ENCODE data around the gene GJD3.

The GJD3 gene

DNA sequence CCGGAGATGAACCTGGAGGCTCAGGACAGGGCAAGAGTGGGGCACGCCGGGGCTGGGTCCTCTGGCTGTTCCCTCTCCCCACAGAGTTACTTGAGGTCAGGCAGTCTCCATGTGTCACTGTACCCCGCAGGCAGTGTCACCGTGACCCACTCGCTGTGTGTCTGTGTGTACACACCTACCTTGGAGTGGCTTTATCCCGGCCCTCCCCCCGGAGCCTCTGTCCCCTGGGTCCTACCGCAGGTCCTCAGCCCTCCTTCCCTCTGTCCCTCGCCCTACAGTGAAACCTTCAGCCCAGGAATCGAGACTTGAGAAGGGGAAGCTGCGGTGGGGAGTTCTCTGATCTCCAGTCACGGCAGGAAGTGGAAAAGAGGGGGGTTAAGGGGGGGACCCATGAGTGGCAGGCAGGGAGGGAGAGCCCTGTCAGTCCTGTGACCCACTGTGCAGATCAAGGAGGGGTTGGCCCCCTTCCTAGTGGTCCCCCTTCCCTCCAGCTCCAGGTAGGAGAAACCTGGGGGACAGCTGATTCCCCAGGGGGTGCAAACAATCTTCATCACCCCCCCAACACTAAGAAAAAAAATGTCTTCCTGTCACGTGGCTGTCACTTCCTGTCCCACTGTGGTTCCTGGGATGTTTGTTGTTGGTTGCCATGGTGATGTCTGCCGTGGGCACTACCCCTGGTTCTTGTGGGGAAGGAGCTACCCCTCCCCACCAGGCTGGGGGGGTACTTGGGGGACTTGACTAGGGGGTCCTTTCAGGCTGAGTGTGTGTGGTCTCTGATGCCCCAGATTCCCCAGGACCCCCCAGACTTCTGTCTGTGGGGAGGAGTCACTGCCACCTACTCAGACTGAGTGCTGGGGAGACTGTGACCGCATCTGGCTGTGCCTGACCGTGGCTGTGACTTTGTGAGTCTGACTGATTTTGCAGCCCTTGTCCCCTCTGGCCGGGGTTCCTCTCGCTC, 41.9 kb downstream of the GJD3 start:
- TF ChIP-seq SIN3A (IDR thresholded peaks at IDR 0.05; ENCODE audit: borderline replicate concordance, insufficient read depth, low read length) (peak; percentile 84; the same call in 1 of the 2 replicates), POLR2AphosphoS5 (IDR thresholded peaks at IDR 0.05; ENCODE audit: low read depth, low read length) (no peak)

DNA sequence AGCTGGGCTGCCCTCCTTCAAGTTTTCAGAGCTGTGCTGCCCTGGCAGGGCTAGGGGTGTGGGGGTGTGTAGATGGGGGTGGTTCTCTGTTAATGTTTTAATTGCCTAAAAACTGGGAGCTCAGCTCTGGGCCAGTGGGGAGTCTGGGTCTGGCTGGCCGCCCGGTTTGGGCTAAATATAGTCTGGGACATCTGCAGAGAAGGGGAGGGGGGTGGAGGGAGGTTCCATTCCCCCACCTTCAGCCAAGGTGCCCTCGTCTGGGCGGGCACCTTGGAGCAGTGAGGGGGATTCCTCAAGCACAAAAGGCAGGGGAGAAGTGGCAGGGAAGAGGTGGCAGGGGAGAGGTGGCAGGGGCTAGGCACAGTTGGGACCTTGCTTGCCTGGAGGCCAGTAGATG, 42.6 kb downstream of the GJD3 start:
- TF ChIP-seq, protein P1, sequence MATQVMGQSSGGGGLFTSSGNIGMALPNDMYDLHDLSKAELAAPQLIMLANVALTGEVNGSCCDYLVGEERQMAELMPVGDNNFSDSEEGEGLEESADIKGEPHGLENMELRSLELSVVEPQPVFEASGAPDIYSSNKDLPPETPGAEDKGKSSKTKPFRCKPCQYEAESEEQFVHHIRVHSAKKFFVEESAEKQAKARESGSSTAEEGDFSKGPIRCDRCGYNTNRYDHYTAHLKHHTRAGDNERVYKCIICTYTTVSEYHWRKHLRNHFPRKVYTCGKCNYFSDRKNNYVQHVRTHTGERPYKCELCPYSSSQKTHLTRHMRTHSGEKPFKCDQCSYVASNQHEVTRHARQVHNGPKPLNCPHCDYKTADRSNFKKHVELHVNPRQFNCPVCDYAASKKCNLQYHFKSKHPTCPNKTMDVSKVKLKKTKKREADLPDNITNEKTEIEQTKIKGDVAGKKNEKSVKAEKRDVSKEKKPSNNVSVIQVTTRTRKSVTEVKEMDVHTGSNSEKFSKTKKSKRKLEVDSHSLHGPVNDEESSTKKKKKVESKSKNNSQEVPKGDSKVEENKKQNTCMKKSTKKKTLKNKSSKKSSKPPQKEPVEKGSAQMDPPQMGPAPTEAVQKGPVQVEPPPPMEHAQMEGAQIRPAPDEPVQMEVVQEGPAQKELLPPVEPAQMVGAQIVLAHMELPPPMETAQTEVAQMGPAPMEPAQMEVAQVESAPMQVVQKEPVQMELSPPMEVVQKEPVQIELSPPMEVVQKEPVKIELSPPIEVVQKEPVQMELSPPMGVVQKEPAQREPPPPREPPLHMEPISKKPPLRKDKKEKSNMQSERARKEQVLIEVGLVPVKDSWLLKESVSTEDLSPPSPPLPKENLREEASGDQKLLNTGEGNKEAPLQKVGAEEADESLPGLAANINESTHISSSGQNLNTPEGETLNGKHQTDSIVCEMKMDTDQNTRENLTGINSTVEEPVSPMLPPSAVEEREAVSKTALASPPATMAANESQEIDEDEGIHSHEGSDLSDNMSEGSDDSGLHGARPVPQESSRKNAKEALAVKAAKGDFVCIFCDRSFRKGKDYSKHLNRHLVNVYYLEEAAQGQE (IDR thresholded peaks at IDR 0.05; ENCODE audit: insufficient read depth in 1 of 2, low read depth in 2 of 2, low read length in 2 of 2): no peak
- TF ChIP-seq TAF1 (IDR thresholded peaks at IDR 0.05; ENCODE audit: borderline replicate concordance, insufficient read depth, low read length) (no peak), SIN3A (IDR thresholded peaks at IDR 0.05; ENCODE audit: borderline replicate concordance, insufficient read depth, low read length) (no peak), FOXP2 (optimal IDR thresholded peaks at IDR 0.05; ENCODE audit: borderline replicate concordance, extremely low read depth, extremely low read length, insufficient read depth) (no peak), POLR2AphosphoS5 (IDR thresholded peaks at IDR 0.05; ENCODE audit: low read depth, low read length) (no peak)

DNA sequence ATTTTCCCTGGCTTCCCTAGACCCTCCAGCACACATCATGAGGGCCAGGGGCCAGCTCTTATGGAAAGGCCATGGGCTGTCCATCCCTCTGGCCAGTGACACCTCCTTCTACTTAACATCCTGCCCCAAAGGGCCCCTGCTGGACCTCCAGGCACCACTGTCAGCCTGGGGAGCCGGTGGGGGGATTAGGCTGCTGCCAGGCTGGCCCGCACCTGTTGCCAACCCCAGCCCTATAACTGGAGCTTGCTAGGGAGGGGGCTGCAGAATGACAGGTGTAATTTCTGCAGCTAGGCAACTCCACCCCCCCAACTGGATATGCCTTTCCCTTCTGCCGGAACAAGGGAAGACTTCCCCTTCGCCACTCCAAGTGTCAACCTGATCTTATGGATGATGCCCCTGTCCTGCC, 43.0 kb downstream of the GJD3 start:
- TF ChIP-seq, protein P1 (IDR thresholded peaks at IDR 0.05; ENCODE audit: insufficient read depth in 1 of 2, low read depth in 2 of 2, low read length in 2 of 2): no peak
- no peak for TF ChIP-seq POLR2AphosphoS5 (IDR thresholded peaks at IDR 0.05; ENCODE audit: low read depth, low read length)

DNA sequence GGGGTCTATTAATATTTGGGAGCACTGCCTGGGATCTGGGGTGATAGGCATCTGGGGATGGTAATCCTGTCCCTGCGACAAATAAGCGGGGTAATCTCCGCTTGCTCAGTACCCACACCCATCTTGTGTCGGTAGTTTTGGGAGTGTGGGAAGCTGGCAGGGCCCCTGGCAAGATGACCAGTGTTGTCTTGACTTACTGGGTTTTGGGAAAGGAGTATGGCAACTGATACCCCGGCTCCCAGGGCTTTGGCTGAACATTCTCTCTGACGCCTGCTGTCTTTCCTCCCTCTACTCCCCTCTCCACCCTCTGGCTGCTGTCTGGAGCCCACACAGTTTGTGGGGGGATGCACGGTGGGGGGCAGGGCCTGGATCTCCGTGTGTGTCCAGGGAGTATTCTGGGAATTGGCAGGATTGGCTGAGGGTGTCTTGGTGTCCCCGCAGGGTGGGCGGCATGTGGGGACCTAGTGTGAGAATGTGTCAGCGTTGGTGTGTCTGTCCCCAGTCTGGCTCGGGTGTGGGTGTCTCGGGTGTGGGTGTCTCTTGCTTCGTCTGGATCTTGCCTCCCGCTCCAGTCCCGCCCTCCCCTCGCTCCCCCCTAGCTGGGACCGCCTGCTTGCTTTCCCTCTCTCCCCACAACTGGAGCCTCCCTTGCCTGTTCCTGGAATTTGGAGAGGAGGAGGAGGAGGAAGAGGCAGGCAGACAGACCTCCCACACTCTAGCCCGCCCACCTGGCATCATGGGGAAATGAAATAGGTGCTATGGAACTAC, 43.6 kb downstream of the GJD3 start:
- TF ChIP-seq, protein P1 (IDR thresholded peaks at IDR 0.05; ENCODE audit: insufficient read depth in 1 of 2, low read depth in 2 of 2, low read length in 2 of 2): no peak
- TF ChIP-seq TAF1 (IDR thresholded peaks at IDR 0.05; ENCODE audit: borderline replicate concordance, insufficient read depth, low read length) (no peak), POLR2AphosphoS5 (IDR thresholded peaks at IDR 0.05; ENCODE audit: low read depth, low read length) (no peak), SIN3A (IDR thresholded peaks at IDR 0.05; ENCODE audit: borderline replicate concordance, insufficient read depth, low read length) (no peak), FOXP2 (optimal IDR thresholded peaks at IDR 0.05; ENCODE audit: borderline replicate concordance, extremely low read depth, extremely low read length, insufficient read depth) (no peak)

DNA sequence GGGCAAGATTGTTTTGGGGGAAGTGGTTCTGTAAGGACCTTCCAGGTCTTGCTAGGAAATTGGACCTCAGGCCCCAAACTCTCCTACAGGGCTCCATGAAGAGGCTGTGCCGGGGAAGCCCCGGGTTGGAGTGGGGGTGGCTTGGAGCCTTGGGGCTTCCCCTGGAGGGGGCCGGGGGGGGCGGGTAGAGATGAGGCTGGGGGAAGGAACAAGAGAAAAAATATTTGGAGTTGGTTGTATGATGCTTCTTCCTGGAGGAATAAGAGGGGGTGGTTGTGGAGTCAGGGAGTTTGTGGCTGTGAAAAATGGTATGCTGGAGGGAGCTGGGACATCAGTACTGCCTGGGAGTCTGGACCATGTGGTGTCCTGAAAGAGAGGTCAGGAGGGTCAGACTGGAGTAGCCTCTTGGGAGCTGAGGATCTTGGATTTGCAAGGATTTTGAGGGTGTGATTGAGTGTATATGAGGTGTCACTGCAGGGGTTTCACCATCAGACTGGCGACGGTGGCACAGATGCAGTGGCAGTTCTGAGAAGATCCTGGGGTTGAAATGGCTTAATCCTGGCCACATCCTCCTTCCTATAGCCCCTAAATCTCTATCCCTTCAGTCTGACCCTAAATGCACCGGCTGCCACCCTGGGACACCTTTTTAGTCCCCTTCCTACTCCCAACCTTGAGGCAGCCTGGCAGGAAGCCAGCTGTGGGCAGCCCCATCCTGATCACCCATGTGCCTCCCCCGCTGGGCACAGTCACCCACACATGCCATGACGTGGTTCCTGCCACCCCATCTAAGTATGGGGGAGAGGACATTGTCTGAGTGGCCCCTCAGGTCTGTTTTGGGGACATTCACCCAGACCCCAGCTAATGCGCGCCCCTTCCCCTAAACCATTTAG, 44.6 kb downstream of the GJD3 start:
- TF ChIP-seq, protein P1 (IDR thresholded peaks at IDR 0.05; ENCODE audit: insufficient read depth in 1 of 2, low read depth in 2 of 2, low read length in 2 of 2): no peak
- TF ChIP-seq FOXP2 (optimal IDR thresholded peaks at IDR 0.05; ENCODE audit: borderline replicate concordance, extremely low read depth, extremely low read length, insufficient read depth) (no peak), TAF1 (IDR thresholded peaks at IDR 0.05; ENCODE audit: borderline replicate concordance, insufficient read depth, low read length) (no peak), POLR2AphosphoS5 (IDR thresholded peaks at IDR 0.05; ENCODE audit: low read depth, low read length) (no peak), SIN3A (IDR thresholded peaks at IDR 0.05; ENCODE audit: borderline replicate concordance, insufficient read depth, low read length) (no peak)
